DMS79 treated with DMSO at 0.1 percent for 48 hours (cell line): Measurements from ENCODE around the gene POLE2.
"Not testable (repeated sequence)": the region's sequence is repeated elsewhere in the genome, so short reads cannot be mapped to it uniquely, and the experiment has no call there.

Source experiments
- DNase-seq: peaks from one replicate; lab custom pipeline; 2025; lab: John Stamatoyannopoulos, UW

The POLE2 gene

GRCh38 chr14:49687942-49688700 lies at the start of gene POLE2:
POLE2 (minus strand) TSS chr14:49688214; CDS start chr14:49688203, 11 bp downstream.
- DNase-seq = peak; percentile 78

- not testable (repeated sequence) for DNase-seq
Measured at GRCh38 chr14:49735669-49736068, 47.7 kb upstream of the POLE2 start.

DNA sequence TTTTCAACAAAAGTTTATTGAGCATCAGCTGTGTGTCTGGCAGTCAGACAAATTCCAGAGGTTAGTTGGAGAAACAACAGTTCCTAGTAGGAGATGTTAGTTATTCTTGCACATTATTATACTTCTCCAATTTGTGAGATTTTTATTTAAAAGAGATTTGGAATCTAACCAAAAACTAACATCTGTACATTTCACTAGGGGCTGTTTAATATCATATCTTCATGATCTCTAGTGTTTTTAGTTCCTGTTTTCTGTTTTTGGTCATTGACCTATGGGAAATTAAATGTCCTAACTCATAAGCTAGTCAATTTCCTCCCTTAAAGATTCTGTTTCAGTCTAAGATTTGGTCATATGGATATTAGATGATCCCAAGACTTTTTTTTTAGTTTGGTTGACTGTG lies 45.8 kb upstream of the POLE2 start:
- DNase-seq = no peak

GRCh38 chr14:49732896-49733295 lies 44.9 kb upstream of the POLE2 start:
- no peak for DNase-seq

DNA sequence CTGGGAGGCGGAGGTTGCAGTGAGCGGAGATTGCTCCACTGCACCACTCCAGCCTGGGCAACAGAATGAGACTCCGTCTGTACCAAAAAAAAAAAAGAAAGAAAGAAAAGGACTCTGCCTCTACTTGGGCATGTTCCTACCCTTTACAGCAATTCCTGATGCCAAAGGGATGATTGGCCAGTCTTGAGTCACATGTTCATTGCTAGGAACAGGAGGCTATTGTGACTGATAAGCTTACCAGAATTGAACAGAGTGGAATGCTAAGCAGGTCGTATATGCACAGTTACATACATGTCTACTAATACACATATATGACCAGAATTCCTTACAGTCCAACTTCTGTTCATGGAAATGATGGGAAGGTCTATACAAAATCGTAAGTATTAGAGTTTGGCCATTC lies 39.2 kb upstream of the POLE2 start:
- DNase-seq = no peak

DNA sequence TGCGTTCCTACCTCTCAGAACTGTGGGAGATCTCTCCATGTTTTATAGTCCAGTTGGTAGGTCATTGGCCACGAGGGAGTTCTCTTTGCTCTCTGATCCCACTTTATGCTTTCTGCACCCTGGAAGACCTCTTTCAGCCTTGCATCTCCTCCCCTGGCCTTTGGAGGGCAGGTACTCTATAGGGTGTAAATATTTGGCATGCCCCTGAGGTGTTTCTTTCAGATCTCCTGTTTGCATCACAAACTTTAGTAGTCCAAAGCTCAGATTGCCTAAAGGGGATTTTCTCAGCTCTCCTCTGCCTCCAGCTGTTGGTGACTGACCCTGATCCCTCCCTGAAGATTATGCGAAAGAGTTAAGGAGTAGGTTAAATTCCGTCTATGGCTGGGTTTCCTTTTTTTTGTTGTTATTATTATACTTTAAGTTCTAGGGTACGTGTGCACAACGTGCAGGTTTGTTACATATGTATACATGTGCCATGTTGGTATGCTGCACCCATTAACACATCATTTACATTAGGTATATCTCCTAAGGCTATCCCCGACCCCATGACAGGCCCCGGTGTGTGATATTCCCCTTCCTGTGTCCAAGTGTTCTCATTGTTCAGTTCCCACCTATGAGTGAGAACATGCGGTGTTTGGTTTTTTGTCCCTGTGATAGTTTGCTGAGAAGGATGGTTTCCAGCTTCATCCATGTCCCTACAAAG lies 33.9 kb upstream of the POLE2 start:
- not testable (repeated sequence) for DNase-seq

GRCh38 chr14:49720744-49721143 lies 32.7 kb upstream of the POLE2 start:
- no peak for DNase-seq

- not testable (repeated sequence) for DNase-seq
Measured at GRCh38 chr14:49710993-49711392, 23.0 kb upstream of the POLE2 start.

- DNase-seq = not testable (repeated sequence)
Measured at GRCh38 chr14:49704471-49704870, 16.5 kb upstream of the POLE2 start.

DNA sequence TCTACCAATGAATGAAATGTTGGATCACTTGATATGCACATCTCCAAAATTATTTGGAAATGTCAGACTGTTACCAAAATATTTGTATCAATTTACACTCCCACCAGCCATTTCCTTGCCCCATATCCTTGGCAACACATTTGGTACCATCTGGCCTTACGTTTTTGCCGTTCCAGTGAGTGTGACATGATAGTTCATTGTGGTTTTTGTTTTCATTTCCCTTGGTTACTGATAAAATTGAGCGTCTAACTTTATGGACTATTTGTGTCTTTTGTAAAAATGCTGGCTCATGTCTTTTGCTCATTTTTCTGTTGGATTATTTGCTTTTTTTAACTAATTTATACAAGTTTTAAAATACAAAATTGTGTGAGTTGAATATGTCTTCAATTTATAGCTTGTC lies 16.0 kb upstream of the POLE2 start:
- no peak for DNase-seq

- no peak for DNase-seq
Measured at GRCh38 chr14:49702725-49703124, 14.7 kb upstream of the POLE2 start.

GRCh38 chr14:49693735-49694124 lies 5.7 kb upstream of the POLE2 start:
- DNase-seq = not testable (repeated sequence)

DNA sequence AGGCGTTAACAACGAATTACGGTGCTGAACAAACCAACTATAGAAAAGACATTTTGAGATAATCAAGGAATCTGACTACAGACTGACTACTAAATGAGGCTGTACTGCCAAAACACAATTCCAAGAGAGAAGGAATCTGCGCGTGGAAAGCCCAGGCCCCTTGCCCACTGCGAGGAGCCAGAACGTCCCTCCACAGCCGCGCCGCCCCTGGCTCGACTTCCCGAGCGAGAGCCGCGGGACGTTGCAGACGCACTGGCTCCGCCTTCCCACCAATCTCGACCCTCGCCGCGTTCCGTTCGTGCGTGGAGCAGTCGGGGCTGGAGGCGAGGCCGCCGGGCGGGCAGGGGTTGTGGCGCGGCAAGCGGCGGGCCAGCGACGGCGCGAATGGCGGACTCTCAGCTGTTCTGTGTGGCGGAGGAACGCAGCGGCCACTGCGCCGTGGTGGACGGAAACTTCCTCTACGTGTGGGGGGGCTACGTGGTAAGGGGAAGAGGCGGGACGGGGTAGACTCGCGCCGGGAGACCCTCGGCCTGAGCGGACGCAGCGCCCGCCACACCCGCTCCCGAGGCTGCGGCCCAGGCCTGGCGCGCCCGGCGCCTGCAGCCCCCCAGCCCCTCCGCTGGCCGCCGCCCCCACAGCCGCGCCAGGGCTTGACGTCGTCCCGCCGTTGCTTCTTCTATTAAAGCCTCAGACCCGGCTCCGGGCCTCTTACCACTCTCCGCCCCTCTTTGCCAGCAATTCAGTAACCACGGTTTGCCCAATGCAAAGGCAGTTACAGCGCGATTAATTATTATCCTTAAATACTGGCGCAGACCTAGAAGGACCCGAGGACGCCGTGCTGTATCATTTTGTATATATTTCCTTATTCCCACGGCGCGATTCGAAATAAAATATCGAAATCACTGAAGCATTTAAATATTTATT lies 5.1 kb upstream of the POLE2 start, which contains the start of gene KLHDC1:
Gene KLHDC1, plus strand, starts transcription at position 310 of the 924 bp plus-strand sequence. Its CDS starts 75 bp downstream, at position 385.
- DNase-seq = peak; percentile 83

DNA sequence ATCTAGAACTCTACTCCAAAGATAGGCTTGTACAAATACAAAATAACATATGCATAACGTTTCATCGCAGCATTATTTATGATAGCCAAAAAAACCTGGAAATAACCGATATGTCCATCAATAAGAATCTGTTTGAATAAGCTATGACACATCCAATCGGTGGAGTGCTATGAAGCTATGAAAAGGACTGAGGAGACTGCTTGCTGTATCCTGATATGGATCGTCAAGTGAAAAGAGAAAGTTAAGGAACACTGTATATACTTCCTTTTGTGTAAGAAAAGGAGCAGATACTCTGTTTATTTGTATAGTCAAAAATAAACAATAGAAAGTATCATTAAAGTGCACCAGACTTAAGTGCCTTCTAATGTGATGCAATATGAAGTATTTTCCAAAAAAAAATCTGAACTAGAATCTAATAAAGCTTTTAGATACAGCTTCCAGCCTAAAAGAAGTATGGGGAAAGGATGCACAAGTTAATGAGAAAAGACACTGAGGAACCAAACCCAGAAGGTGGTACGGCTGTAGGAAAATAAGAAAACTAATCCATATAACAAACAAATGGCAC lies 4.3 kb upstream of the POLE2 start:
- DNase-seq = no peak

- DNase-seq = no peak
Measured at GRCh38 chr14:49691031-49691430, 3.0 kb upstream of the POLE2 start.

- DNase-seq = no peak
Measured at GRCh38 chr14:49688701-49689030, 652 bp upstream of the POLE2 start.

- DNase-seq = no peak
Measured at GRCh38 chr14:49686425-49686824, 1.6 kb downstream of the POLE2 start.

DNA sequence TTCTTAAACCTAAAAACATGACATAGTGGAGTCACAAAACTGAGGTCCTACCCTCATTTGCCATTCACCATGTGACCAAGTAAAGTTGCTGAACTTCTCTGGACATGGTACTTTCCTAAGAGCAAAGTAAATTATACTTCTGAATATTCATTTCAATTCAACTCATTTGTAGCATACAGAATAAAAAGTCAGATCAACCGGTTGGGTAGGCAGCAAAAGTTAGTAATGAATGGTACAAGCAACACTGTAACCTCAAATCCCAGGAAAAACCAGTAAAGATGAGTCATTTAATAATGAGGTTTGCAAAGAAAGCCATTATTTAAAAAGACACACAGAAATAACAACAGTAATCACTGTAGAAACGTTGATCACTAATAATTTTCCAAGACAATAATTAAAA lies 8.7 kb downstream of the POLE2 start:
- no peak for DNase-seq

- DNase-seq = no peak
Measured at GRCh38 chr14:49677643-49678042, 10.4 kb downstream of the POLE2 start.

DNA sequence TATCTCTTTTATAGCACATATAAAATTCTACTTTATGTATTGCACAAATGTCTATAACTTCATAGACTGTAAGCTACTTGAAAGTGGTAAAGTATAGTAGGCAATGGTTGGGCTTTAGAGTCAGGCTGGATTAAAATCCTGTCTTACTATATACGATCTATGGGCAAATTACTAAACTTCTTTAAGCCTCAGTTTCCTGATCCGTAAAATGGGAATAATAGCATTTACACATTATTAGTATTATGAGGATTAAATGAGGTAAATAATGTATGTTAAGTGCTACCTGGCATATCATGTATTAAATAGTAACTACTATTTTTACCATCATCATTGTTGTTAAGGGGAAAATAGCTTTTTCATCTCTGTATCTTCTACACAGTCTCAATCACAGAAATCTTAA lies 14.4 kb downstream of the POLE2 start:
- DNase-seq = no peak

- no peak for DNase-seq
Measured at GRCh38 chr14:49670475-49670874, 17.5 kb downstream of the POLE2 start.
